ENCODE results near the gene PITPNM3.

Gene PITPNM3

DNA sequence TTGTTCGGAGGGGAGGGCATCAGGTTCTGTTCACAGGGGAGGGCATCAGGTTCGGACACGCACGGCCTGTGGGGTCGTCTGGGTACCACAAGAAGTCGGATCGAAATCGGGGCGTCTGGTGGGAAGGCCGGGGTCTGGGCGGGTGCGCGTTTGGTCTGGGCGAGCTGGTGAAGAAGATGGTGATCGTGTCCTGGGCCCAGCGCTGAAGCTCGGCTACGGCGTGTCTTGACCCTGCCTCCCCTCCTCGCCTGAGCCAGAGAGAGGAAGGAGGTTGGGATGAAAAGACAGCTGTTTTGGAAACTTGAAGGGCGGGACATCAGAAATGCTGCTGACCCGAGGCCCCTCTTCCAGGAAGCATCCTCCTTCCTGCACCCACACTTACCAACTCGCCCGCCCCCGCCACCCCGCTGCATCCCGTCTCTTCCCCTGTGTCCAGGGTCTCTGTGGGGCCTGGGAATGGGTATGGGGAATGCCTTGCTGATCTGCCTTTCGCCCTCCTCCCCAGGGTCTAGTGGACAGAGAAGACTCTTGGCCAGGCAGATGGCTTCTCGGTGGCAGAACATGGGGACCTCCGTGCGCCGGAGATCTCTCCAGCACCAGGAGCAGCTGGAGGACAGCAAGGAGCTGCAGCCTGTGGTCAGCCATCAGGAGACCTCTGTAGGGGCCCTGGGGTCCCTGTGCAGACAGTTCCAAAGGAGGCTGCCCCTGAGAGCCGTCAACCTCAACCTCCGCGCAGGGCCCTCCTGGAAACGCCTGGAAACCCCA, 111.6 kb downstream of the PITPNM3 start:
- DNase-seq (ENCODE audit: low spot score) (no peak), FAIRE-seq (no peak)

DNA sequence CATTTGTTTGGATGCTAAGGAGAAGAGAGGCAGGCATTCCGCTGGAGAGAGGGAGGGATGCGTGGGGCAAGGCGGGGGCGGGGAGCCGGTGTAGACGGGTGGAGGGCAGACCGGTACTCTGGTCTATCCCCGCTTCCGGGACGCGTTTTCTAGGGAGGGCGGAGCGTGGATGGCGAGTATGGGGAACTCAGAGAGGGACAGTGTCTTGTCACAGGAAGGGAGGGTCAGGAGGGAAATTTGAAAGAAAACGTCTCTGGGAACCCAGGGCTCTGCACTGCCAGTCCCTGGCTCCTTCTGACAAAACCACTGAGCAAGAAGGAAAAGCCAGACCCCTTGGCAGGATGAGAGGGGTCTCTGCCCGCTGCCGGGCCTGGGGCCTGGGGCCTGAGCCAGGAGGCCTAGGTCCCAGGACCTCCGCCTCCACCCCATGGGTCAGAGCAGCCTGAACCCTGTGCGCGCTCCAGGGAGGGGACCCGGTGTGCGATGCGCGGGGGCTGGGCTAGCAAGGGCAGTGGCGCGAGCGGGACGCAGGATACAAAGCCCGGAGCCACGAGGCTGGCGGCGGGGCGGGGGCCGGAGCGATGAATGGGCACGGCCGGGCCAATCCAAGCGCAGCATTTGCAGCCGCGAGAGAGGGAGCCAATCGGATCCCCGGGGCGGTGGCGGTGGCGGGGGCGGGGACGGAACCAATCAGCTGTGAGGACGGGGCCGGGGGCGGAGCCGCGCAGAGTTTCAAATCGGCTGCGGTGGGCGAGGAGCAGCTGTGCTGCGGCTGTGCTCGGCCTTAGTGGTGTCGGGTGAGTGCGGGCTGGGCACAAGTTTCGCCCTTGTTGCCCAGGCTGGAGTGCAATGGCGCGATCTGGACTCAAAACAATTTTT, 112.4 kb downstream of the PITPNM3 start, which contains the start of gene PIMREG:
PIMREG (plus strand) TSS at position 764 of the 879 bp plus-strand sequence. CDS start 656 bp downstream, outside the sequence.
- peak; percentile 85 for FAIRE-seq
- peak; percentile 96 for DNase-seq (ENCODE audit: low spot score)

DNA sequence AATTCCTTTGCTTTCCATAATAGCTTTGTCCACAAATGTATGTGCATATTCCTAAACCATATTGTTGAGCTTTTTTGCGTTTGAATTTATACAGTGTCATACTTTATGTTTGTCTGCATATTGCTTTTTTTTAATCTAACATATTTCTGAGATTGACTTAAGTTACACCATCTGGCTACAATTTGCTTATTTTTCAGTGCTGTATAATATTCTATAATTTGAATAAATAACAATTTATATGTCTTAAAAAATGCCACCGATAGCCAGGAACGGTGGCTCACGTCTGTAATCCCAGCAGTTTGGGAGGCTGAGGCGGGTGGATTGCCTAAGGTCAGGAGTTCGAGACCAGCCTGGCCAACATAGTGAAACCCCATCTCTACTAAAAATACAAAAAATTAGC, 113.6 kb downstream of the PITPNM3 start:
- FAIRE-seq = no peak
- no peak for DNase-seq (ENCODE audit: low spot score)

DNA sequence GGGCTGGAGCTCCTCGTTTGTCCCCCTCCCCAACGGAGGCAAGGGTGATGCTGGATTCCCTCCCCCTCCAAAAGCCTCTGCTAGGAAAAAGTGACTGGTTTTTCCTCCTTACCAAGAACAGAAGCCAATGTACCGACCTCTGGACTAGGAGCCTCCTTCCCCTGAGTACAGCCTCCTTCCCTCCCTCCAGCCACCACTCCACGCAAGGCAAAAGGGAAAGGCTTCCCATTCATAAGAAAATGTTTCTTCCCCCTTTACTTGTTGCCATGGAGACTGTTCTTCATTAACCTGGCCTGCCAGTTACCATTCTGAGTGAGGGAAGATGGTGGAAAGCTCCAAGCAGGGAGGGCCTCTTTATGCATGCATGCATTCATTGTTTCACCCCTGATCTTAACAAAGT, 116.4 kb downstream of the PITPNM3 start:
- no peak for FAIRE-seq
- DNase-seq (ENCODE audit: low spot score) = no peak

DNA sequence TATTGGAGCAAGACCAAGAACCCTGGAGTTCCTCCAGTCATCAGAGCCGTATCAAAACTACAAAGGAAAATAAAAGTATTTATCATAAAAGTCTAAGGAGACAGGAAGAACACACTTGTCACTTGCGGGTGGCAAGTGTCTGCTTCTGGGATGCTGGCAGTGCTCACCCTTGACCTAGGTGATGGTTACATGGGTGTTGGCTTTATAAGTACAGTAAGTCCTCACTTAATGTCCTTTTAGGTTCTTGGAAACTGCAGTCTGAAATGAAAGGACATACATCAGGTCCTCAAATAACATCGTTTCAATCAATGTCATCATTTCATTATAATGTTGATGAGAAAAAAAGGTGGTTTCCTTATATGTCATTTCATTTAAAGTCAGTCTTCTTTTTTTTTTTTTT, 118.4 kb downstream of the PITPNM3 start:
- no peak for DNase-seq (ENCODE audit: low spot score)
- FAIRE-seq = no peak

DNA sequence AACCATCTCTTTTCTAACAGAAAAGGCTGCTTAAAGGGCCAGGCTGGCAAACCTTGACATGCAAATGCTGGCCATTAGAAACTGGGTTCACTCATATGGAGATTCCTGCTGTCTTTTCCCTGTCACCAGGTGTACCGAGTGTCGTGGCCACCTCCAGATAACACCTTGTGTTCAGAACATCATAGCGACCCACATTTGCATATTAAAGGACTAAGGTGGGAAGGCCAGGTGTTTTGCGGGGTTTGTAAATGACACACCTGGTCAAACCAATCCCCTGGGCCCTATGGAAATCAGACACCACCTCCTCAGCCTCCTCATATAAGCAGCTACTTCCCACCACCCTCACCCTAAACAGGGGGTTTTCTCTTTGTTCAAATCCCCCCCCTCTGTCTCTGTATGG, 118.9 kb downstream of the PITPNM3 start:
- DNase-seq (ENCODE audit: low spot score) (no peak), FAIRE-seq (no peak)

DNA sequence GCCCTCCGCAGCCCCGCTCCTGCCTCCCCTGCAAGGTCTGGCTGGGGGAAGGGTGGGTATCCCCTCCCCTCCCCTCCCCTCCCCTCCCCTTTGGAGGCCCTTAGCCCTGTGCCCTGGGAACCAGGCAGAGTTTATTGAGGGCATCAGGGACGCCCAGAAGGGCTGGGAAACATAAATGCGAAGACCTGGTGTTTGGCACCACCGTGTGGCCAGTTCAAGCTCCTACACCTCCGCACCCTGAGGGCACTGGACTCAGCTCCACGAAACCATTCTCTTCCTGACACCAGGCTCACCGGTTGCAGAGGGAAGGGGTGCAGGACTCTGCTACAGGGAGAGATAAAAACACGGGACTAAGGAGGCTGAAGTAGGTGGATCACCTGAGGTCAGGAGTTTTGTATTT, 120.4 kb downstream of the PITPNM3 start:
- no peak for FAIRE-seq
- DNase-seq (ENCODE audit: low spot score) = peak; percentile 72

DNA sequence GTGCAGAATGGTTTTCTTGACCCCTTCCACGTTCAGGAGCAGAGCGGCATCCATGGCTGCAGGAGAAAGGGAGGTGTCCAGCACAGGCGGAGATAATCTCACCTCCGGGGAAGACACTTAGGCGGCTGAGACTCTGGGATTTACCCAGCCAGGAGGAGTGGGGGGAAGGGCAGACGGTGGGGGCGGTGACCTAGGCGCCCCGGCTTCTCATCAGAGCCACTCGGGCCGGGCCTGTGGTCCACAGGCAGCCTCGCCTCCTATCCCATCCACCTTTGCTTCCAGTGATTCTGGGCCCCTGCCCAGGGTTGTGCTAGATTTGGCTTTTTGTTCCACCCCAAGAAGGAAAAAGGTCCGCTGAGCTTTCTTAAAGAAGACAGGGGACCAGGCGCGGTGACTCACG, 121.3 kb downstream of the PITPNM3 start, which contains the start of gene AIPL1:
AIPL1 (minus strand) TSS at position 71 of the 400 bp plus-strand sequence; CDS start at position 54, 17 bp downstream.
- FAIRE-seq (no peak), DNase-seq (ENCODE audit: low spot score) (no peak)

DNA sequence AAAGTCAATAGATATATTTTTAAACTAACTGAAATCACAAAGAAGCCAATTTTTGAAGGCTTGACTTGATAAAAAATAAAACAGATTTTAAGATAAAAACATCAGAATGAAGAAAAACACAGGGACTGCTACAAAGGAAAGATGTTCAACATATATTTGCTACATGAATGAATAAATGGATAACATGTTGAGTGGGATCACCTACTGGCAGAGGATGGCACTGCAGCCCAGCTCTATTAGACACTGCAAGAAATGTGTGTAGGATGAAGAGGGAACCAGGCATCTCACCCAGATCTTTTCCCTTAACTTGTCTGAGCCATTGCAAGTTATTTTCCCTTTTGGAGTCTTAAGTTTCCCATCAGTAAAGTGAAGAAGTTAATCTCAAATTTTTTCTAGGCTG, 125.6 kb downstream of the PITPNM3 start:
- no peak for DNase-seq (ENCODE audit: low spot score)
- FAIRE-seq = no peak

DNA sequence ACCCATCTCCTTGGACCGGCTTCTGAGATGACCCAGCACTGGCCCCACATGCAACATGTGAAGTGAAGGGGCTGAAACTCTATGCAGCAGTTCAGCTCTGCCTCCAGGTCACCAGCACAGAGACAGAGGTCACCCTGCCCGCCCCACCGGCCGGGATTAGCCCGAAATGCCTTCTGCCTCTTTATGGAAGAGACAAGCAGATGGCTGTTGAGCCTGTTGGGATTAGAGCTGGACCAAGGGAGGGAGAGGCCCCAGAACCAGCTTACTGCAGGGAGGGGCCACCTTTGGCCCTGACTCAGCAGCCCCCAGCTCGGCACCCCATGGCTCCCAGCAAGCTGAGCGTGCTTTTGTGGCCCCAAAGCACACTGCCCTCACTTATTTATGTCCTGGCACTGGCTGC, 127.1 kb downstream of the PITPNM3 start:
- DNase-seq (ENCODE audit: low spot score) (no peak), FAIRE-seq (no peak)

DNA sequence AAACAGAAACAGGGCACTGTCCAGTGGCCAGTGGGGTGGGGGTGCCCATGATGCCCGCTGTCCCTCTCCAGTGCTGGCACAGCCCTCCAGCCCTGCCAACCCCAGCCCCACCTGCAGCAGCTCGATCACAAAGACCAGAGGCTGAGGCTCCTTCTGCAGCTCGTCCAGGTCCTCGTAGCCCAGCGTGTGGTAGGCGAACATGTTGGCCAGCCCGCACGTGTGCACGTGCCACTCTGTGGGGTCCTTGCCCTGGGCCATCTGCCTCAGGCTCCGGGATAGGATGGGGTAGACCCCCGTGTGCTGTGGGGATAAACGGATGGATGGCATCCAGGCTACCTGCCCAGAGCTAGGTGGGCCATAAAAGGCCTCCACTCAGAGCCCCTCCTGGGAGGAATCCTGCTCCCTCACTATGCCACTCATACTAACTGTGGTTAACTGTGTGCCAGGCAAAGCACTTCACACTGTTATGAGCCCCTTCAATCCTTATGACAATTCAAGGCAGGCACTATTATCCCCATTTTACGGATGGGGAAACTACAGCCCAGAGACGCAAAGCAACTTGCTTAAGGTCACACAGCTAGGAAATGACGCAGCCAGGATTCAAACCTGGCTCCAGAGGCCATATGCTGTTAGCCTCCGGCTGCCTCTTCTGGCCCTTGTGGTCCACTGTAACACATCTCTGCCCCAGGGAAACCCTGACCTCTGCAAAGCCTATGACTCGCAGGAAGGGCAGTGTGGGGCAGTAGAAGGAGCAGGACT, 128.0 kb downstream of the PITPNM3 start:
- DNase-seq (ENCODE audit: low spot score) (no peak), FAIRE-seq (no peak)

DNA sequence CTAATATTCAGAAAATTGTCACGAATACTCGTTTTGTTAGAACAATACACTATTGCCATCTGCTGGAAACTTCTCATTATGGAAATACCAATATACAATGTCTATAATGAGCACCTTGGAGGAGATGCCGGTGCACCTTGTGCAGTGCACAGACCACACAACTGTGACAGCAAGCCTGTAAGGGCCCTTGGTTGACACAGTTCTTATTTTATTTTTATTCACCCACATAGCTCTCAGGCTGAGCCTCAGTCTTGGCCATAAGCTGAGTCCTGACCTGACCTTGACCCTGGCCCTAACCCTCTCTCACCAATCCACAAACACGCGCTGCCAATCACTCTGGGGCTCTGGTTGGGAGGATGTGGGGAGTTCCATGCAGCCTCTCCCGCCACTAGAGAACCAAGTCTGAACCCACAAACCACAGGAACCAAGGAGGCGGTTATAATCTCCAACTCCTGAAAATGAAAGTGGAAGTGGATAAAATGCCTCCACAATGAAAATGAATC, 129.0 kb downstream of the PITPNM3 start:
- DNase-seq (ENCODE audit: low spot score) = no peak
- FAIRE-seq = no peak

DNA sequence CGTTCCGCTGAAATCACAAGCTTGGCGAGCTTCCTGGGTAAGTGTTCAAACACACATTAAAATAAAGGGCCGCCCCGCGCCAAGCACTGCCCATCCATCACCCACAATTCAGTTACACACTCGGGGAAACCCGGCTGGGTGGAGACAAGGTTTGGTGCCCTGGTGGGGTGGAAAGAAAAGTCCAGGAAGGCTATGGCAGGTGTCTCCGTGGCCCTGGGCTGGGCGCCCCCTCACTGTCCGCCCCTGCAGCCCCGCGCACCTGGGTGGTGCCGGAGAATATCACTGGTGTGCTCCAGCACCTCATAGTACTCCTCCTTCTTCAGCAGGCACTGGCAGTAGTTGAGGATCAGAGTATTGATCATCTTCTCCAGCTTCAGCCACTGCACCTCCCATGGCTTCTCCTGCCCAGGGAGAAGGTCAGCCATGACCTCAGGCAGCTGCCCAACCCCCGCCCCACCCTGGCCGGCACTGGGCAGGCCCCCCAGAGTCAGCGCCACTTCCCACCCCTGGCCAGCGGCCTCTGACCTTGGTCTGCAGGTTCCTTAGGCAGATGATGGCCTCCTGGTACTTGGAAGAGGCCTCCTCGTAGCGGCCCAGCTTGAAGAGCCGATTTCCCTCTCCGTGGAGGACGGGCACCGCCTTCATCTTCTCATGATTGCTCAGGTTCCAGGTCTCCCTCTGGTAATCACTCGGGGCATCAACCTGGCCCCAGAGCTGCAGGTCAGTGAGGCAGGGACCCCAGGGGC, 129.8 kb downstream of the PITPNM3 start:
- FAIRE-seq = no peak
- no peak for DNase-seq (ENCODE audit: low spot score)

DNA sequence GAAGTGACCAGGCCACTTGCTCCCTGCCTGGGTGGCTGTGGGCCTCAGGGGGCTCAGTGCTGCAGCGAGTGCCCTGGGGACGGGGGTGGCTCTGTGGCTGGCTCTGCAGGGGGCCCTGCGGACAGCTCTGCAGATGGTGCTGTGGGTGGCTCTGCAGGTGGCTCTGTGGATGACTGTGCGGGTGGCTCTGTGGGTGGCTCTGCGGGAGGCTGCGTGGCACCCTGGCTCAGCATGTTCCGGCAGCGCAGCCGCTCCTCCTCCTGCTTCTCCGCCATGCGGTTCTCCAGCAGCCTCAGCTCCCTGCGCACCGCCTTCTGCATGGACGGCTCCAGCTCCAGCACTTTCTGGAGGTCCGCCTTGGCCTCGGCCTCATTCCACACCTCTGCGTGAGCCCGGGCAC, 130.9 kb downstream of the PITPNM3 start:
- DNase-seq (ENCODE audit: low spot score) = no peak
- no peak for FAIRE-seq

DNA sequence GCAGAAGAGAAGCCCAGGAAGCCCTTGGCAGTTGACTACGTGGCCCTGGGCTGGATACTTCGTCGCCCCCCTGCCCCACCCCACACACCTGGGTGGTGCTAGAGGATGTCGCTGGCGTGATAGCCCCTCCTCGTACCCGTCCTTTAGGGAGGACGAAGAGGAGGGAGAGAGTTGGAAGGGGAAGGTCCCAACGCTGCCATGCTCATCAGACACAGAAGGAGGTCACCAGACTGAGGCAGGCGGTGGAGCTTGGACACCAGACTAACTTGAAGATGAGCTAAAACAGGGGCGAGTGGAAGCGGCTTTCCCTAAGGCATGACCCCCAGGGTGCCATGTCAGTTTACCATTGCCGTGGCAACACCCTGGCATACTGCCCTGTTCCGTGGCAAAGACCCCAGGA, 132.4 kb downstream of the PITPNM3 start:
- no peak for FAIRE-seq
- no peak for DNase-seq (ENCODE audit: low spot score)

DNA sequence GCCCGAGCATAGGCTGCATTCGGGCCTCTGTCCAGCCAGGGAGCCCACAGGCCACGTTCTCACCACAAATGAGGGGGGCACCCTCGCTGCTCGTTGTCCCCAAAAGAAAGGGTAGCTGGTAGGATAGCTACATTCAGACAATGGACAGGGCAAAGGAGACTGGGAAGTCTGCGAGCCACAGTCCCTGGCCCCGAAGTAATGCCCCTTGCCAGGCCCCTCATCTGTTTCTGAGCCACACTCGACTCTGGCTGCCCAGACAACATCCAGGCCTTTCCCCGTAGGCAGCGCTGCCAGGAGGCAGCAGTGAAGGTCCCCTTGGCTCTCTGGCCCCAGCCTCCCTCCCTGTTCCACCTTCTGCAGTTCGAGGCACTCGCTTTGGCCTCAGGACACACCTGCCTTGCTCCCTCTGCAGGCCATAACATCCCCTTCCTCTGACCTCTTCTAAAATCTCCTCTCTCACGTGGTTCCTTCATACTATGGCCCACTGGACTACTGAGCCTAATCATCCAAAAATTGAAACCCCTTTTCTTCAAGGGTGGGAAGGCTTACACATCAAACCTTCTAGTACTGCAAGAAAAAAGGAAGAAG, 133.6 kb downstream of the PITPNM3 start:
- FAIRE-seq = no peak
- DNase-seq (ENCODE audit: low spot score) = no peak

DNA sequence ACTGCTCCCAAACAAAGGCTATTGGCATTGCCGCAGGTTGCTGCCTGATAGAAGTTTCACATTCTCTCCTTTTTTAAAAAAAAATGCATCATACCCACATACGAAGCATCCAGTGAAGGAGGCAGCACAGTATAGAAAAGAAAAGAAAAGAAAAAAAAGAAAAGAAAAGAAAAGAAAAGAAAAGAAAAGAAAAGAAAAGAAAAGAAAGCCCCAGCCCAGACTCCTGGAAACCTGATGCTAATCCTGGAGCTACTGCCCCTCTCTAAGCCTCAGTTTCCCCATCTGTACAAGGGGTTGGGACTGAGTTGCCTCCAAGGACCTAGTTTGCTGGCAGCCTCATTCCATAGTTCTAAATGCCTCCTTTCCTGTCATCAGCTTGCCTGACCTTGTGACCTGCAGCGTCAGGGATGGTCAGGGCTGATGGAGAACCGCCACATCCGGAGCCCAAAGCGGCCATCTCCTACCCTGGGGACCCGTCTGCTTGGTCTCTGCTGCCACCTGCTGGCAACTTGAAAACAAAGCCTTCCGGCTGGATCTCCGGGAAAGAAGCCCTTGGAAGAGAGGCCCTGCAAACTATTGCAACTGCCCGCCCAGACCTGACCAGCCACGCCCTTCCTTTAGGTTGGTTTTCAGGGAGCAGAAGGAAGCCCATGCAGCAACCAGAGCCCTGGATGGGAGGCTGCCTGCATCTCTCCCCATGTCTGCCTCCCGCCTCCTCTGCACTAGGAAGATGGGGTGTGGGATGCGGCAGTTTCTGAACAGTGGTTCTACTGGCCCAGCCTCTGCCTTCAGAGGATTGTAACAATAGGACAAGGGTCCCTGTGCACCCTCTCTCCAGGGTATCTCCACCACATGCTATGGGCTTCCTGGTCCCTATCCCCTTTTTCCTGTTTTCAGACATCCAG, 134.4 kb downstream of the PITPNM3 start:
- DNase-seq (ENCODE audit: low spot score) (peak; percentile 77), FAIRE-seq (no peak)

DNA sequence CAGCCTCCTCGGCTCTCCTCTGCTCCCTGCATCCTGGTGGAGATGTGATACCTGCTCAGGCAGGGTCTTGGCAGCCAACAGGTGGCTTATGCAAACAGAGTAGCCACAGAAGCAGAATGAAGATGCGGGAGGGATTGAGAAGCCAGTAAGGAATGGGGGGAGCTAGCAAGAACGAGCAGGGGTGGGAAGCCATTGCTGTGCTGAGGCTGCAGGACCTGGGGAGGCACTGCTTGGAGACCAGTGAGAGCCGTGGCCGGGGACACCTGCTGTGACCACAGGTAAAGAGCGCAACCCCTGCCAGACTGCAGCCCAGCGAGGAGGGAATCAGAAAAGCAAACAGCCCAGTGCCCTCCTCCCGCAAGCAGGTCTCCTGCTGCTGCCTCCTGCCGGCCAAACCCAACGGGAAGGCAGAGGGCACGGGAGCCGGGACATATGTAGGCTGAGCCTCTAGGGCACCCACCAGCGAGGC, 136.1 kb downstream of the PITPNM3 start:
- DNase-seq (ENCODE audit: low spot score) (no peak), FAIRE-seq (no peak)

DNA sequence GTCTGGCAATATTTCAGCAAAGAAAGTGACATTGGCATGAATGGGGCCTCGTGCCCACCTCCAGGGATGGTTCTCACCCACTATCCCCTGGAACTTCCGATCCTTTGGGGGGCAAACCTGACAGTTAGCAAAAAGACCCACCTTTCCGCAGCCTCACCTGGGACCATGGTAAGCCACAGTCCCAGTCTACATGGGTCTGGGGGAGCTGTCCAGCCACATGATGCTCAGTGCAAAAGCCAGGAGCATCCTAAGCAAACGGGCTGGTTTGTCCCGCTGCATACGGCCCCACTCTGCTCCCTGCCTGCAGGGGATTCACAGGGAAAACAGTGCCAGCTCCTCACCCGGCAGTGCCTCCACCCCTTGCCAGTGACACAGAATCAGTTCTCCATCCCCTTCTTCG, 140.7 kb downstream of the PITPNM3 start:
- FAIRE-seq = no peak
- DNase-seq (ENCODE audit: low spot score) = no peak
